Measurements from ENCODE around the gene PITRM1.

- TF ChIP-seq CTCF (conservative IDR thresholded peaks at IDR 0.05) = no peak
- no peak for TF ChIP-seq ZFX (IDR thresholded peaks at IDR 0.05)
These were observed 73.1 kb downstream of the PITRM1 start for GRCh38 chr10:3099291-3100092.
